GM12801 (cell line): ENCODE measurements around the gene SLC23A2.

Experiments used
- TF ChIP-seq, protein P1 (sequence below): IDR thresholded peaks from one replicate; pipeline ENCODE4 v1.5.1; 2011; ENCODE audit warnings: control low read depth; ENCODE audit not compliant: insufficient read length; ENCODE audit errors: extremely low read depth

Gene SLC23A2

DNA sequence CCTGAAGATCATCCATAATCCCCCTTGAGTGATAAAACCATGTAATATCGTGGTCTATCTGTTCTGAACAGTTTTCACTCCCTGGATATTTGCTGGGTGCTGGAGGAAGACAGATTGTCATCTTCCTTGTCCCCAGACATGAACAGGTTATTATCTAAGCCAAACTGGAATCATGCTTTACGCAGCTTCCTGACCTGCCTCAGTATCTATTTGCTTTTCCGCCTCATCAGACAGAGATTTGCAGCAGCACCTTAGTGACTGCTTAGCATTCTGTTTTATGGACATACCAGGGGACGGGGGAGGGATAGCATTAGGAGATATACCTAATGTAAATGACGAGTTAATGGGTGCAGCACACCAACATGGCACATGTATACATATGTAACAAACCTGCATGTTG is 124.6 kb downstream of the SLC23A2 start:
- TF ChIP-seq, protein P1, sequence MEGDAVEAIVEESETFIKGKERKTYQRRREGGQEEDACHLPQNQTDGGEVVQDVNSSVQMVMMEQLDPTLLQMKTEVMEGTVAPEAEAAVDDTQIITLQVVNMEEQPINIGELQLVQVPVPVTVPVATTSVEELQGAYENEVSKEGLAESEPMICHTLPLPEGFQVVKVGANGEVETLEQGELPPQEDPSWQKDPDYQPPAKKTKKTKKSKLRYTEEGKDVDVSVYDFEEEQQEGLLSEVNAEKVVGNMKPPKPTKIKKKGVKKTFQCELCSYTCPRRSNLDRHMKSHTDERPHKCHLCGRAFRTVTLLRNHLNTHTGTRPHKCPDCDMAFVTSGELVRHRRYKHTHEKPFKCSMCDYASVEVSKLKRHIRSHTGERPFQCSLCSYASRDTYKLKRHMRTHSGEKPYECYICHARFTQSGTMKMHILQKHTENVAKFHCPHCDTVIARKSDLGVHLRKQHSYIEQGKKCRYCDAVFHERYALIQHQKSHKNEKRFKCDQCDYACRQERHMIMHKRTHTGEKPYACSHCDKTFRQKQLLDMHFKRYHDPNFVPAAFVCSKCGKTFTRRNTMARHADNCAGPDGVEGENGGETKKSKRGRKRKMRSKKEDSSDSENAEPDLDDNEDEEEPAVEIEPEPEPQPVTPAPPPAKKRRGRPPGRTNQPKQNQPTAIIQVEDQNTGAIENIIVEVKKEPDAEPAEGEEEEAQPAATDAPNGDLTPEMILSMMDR: no peak

DNA sequence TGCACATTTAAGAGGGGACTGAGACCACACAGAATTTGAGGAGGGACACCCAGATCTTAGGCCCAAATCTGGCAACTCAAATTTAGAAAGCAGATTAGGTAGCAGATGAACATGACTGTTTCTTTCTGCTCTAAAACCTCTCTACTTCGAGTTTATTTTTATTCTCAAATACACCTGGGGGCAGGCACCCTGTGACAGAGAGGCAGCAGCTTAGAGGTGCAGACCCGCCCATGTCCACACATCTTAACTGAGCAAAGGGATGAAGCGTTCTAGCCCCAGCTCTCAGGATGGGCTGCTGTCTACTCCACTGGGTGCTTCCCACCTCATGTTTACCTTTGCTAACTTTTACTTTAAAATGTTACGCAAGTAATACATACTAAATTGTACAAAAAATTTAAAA is 125.0 kb downstream of the SLC23A2 start:
- TF ChIP-seq, protein P1: no peak

DNA sequence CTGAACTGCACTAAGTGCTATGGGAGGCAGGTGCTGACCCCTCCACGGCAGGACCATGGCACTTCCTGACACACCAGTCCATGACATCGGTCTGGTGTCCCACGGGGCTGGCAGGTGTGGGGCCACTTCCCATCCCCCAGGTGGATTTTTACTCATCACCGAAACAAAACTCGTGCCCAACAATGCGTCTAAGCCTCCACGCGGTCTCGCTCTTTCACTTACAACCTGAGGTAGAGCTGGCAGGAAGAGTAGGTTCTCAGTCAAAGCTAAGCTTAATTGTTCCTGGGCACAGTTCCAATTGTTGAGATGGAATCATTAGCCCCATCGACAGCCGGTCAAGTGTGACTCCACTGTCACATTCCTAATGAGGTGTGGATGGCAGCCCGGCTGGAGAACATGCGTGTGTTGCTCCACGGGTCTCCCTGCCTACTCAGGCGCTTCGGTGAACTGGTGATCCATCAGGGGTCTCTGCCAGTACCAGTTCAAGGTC is 125.7 kb downstream of the SLC23A2 start:
- TF ChIP-seq, protein P1: no peak

DNA sequence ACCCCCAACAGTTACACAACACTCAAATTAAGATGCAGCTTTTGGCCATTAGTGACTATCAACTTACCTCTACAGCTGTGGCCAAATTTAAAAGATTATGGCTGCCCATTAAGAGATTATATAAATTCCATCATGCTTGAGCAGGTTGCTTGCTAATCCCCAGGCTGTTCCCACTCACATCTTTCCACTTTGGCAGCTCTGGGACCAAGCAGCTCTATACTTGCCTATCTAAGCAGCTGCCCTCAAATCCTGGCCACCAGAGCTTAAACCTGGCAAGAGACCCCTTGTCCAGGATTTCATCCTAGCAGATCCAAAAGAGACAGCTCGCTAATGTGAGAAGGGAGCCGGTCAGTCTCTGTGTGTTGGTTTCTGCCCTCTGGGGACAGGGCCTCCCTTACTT is 127.9 kb downstream of the SLC23A2 start:
- TF ChIP-seq, protein P1: no peak

DNA sequence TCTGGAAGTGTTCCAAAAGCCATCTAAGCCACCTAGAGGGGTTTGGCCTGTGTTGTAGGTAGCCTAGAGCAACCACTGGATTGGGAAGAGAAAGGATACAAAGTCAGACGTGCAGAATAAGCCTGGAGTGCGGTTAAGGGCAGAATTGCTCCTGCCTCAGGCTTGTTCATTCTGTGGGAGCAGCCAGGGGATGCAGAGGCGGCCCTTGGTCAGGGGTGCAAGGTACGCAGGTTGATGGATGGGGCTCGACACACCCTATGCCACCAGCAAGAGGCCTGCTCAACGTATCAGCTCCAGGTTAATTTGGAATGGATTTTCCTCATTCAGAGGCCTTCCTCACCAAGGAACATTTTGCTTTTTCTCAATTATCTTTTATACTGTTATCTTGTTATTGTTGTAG is 129.8 kb downstream of the SLC23A2 start:
- TF ChIP-seq, protein P1: no peak

DNA sequence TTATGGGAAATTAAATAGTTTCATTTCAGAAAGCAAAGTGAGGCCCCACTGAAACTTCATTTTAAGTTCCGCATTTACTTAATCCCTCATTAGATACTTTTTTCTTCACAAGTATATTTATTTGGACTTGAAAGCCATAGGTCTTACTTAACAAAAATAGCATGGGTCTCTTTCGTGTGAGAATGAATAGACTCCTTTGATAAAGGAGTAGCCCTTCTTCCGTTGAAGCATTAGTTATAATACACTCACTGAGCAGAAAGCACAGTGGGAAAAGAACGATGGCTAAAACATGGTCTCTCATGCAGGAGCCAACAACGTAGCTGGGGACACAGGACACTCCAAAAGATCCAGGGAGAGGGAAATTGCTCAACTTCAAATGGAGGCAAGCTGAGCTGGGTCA is 130.4 kb downstream of the SLC23A2 start:
- TF ChIP-seq, protein P1: no peak

DNA sequence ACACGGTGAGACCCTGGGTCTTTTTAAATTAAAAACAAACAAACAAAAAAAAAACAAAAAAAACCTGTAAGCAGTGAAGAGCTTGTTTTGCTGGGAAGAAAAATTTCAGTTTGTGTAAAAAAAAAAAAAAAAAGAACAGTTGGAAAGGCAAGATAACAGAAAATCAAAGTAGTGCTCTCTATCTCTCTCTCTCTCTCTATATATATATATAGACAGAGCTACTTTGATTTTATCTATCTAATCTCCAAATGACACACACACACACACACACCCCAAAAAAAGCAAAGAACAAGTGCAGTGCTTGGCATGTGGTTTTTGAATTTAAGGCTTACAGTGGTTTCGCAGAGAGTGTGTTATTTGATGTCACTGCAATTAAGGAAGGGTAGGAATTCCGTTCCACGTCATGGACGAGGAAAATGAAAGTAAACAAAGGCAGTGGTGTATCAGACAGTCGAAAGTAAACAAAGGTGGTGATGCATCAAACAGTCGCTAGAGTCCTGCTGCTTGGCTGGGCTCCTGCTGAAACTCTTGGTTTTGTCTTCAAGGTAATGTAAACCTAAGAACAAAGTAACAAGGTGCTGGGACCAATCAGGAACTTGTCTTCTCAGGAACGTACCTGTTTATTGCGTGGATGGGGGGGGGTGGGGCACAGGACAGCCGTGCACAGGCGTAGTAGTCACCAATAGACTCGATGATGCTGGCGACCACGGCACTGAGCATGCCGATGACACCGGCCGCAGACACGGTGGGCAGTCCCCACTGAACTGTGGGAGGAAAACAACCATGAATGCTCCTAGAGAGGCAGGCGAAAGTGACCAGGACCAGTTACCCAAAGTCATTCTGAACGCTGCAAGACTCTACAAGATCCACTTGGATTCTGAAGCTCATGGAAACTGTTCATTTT is 131.8 kb downstream of the SLC23A2 start:
- TF ChIP-seq, protein P1: no peak
